Activated CD4-positive, alpha-beta T cell treated with anti-CD3 and anti-CD28 coated beads, Interleukin-2, amount 10 ng/mL, durations not matched to agents 7 days and 5 days (primary cell): ENCODE data around the gene PHOSPHO2. TPM values are rescaled to one million over a fixed set of nuclear protein-coding genes. Genes with fewer than 3 reads are reported as not detected.
"Not testable (repeated sequence)": the region's sequence is repeated elsewhere in the genome, so short reads cannot be mapped to it uniquely, and the experiment has no call there.

Source experiments
- CTCF ChIA-PET: fragments of 350-600 bp; sonication (Branson Sonifier 250); formaldehyde crosslinking; loops from one replicate; lab custom pipeline; 2021; ENCODE audit warnings: antibody characterized with exemption; lab: Charles Lee
- POLR2A ChIA-PET: fragments of 350-600 bp; sonication (Branson Sonifier 250); formaldehyde crosslinking; loops from one replicate; lab custom pipeline; 2021; ENCODE audit warnings: antibody characterized with exemption; lab: Charles Lee
- DNase-seq: peaks from one replicate; pipeline ENCODE4 v3.0.0-alpha.2; 2020
- H3K27ac Mint-ChIP-seq: one replicate; pipeline ENCODE4 v1.8.0; 2021; ENCODE audit warnings: mild to moderate bottlenecking, moderate library complexity, mixed read lengths
- H3K27me3 Mint-ChIP-seq: one replicate; pipeline ENCODE4 v1.8.0; 2021; ENCODE audit warnings: mixed read lengths
- H3K36me3 Mint-ChIP-seq: one replicate; pipeline ENCODE4 v1.8.0; 2021; ENCODE audit warnings: low read depth, mixed read lengths
- H3K4me1 Mint-ChIP-seq: one replicate; pipeline ENCODE4 v1.8.0; 2021; ENCODE audit warnings: mixed read lengths
- H3K4me3 Mint-ChIP-seq: one replicate; pipeline ENCODE4 v1.8.0; 2021; ENCODE audit warnings: mild to moderate bottlenecking, moderate library complexity, mixed read lengths
- H3K9me3 Mint-ChIP-seq: one replicate; pipeline ENCODE4 v1.8.0; 2021; ENCODE audit warnings: mixed read lengths
- total RNA-seq, 2 experiments: library from RNA; stranded (reverse); gene quantifications; one replicate each; pipeline ENCODE4 v1.2.3, GENCODE V29; 2021

Gene PHOSPHO2
- total RNA-seq, 2 experiments from 2014 or later, result 2.7 to 3.0 TPM

- no peak for DNase-seq
- ChIA-PET CTCF (interaction anchor here (1.2 kb wide), 1 partner anchor 87 kb away, joined by 3 read pairs; no protein-coding TSS in a partner anchor), POLR2A (no interaction called here)
- no peak overlapping the region for H3K4me3 Mint-ChIP-seq
- H3K27me3 Mint-ChIP-seq, result no peaks in the 10 kb centered on the region
- no peak overlapping the region for H3K27ac Mint-ChIP-seq
- H3K9me3 Mint-ChIP-seq, result no peaks in the 10 kb centered on the region
- no peaks in the 10 kb centered on the region for H3K36me3 Mint-ChIP-seq
- H3K4me1 Mint-ChIP-seq, result no peaks in the 10 kb centered on the region
Measured at GRCh38 chr2:169667583-169667982, 26.7 kb upstream of the PHOSPHO2 start.

- ChIA-PET POLR2A (no interaction called here), CTCF (interaction anchor here (0.7 to 1.8 kb wide), 3 partner anchors 18 to 582 kb away, joined by 3 to 4 read pairs (median 3); no protein-coding TSS in a partner anchor)
- DNase-seq, result no peak
- no peaks in the 10 kb centered on the region for H3K9me3 Mint-ChIP-seq
- H3K4me3 Mint-ChIP-seq, result no peak overlapping the region
- H3K27me3 Mint-ChIP-seq, result peaks cover 4% of the 10 kb centered on the region
- no peaks in the 10 kb centered on the region for H3K36me3 Mint-ChIP-seq
- H3K4me1 Mint-ChIP-seq, result no peaks in the 10 kb centered on the region
- no peak overlapping the region for H3K27ac Mint-ChIP-seq
Measured at GRCh38 chr2:169670215-169670651, 24.0 kb upstream of the PHOSPHO2 start.

- ChIA-PET POLR2A (no interaction called here), CTCF (no interaction called here)
- Mint-ChIP-seq H3K27ac (no peak overlapping the region), H3K27me3 (peaks cover 7% of the 10 kb centered on the region), H3K4me1 (no peaks in the 10 kb centered on the region), H3K4me3 (no peak overlapping the region), H3K36me3 (no peaks in the 10 kb centered on the region), H3K9me3 (no peaks in the 10 kb centered on the region)
- DNase-seq, result no peak
Measured at GRCh38 chr2:169670937-169671336, 23.3 kb upstream of the PHOSPHO2 start.

- CTCF ChIA-PET, result interaction anchor here (0.6 kb wide), 1 partner anchor 1449 kb away, joined by 3 read pairs; no protein-coding TSS in a partner anchor
- H3K36me3 Mint-ChIP-seq, result no peaks in the 10 kb centered on the region
- no peaks in the 10 kb centered on the region for H3K9me3 Mint-ChIP-seq
- no peak for DNase-seq
- H3K27ac Mint-ChIP-seq, result no peak overlapping the region
- no peaks in the 10 kb centered on the region for H3K4me1 Mint-ChIP-seq
- POLR2A ChIA-PET, result no interaction called here
- H3K27me3 Mint-ChIP-seq, result peaks cover 7% of the 10 kb centered on the region
- H3K4me3 Mint-ChIP-seq, result no peak overlapping the region
Measured at GRCh38 chr2:169672406-169672805, 21.9 kb upstream of the PHOSPHO2 start.

- no peaks in the 10 kb centered on the region for H3K36me3 Mint-ChIP-seq
- no peak for DNase-seq
- H3K4me1 Mint-ChIP-seq, result no peaks in the 10 kb centered on the region
- H3K4me3 Mint-ChIP-seq, result no peak overlapping the region
- peaks cover 10% of the 10 kb centered on the region for H3K27me3 Mint-ChIP-seq
- ChIA-PET CTCF (no interaction called here), POLR2A (no interaction called here)
- no peaks in the 10 kb centered on the region for H3K9me3 Mint-ChIP-seq
- H3K27ac Mint-ChIP-seq, result no peak overlapping the region
Measured at GRCh38 chr2:169673106-169673505, 21.2 kb upstream of the PHOSPHO2 start.

GRCh38 chr2:169673921-169674320, 20.3 kb upstream of the PHOSPHO2 start:
- ChIA-PET CTCF (no interaction called here), POLR2A (no interaction called here)
- H3K27ac Mint-ChIP-seq, result no peak overlapping the region
- peaks cover 10% of the 10 kb centered on the region for H3K27me3 Mint-ChIP-seq
- H3K9me3 Mint-ChIP-seq, result no peaks in the 10 kb centered on the region
- no peak overlapping the region for H3K4me3 Mint-ChIP-seq
- no peaks in the 10 kb centered on the region for H3K36me3 Mint-ChIP-seq
- H3K4me1 Mint-ChIP-seq, result no peaks in the 10 kb centered on the region
- no peak for DNase-seq

GRCh38 chr2:169676357-169676756, 17.9 kb upstream of the PHOSPHO2 start:
- CTCF ChIA-PET, result no interaction called here
- no peak overlapping the region for H3K4me3 Mint-ChIP-seq
- H3K9me3 Mint-ChIP-seq, result peaks cover 2% of the 10 kb centered on the region
- POLR2A ChIA-PET, result no interaction called here
- H3K27ac Mint-ChIP-seq, result no peak overlapping the region
- no peaks in the 10 kb centered on the region for H3K36me3 Mint-ChIP-seq
- H3K4me1 Mint-ChIP-seq, result no peaks in the 10 kb centered on the region
- peaks cover 10% of the 10 kb centered on the region for H3K27me3 Mint-ChIP-seq
- no peak for DNase-seq

- Mint-ChIP-seq H3K36me3 (no peaks in the 10 kb centered on the region), H3K27ac (no peak overlapping the region), H3K9me3 (peaks cover 2% of the 10 kb centered on the region), H3K4me1 (no peaks in the 10 kb centered on the region), H3K4me3 (no peak overlapping the region), H3K27me3 (peaks cover 10% of the 10 kb centered on the region)
- CTCF ChIA-PET, result no interaction called here
- POLR2A ChIA-PET, result no interaction called here
- no peak for DNase-seq
Measured at GRCh38 chr2:169676850-169677249, 17.4 kb upstream of the PHOSPHO2 start.

GRCh38 chr2:169683054-169683424, 11.2 kb upstream of the PHOSPHO2 start:
- Mint-ChIP-seq H3K4me1 (peaks cover 16% of the 10 kb centered on the region), H3K4me3 (no peak overlapping the region), H3K36me3 (no peaks in the 10 kb centered on the region), H3K27ac (no peak overlapping the region), H3K27me3 (no peaks in the 10 kb centered on the region), H3K9me3 (peaks cover 4% of the 10 kb centered on the region)
- POLR2A ChIA-PET, result no interaction called here
- CTCF ChIA-PET, result interaction anchor here (1.1 to 2.2 kb wide), 5 partner anchors 11 to 65 kb away, joined by 3 to 5 read pairs (median 4); partner anchors contain the start of genes CFAP210 and PHOSPHO2
- peak; percentile 35 for DNase-seq

- Mint-ChIP-seq H3K4me3 (no peak overlapping the region), H3K36me3 (peaks cover 4% of the 10 kb centered on the region), H3K9me3 (peaks cover 8% of the 10 kb centered on the region), H3K4me1 (peaks cover 16% of the 10 kb centered on the region), H3K27me3 (peaks cover 3% of the 10 kb centered on the region), H3K27ac (no peak overlapping the region)
- CTCF ChIA-PET, result interaction anchor here (0.6 to 2.2 kb wide), 6 partner anchors 11 to 66 kb away, joined by 3 to 5 read pairs (median 4); partner anchors contain the start of genes CFAP210 and PHOSPHO2
- DNase-seq, result no peak
- POLR2A ChIA-PET, result no interaction called here
Measured at GRCh38 chr2:169683425-169684134, 10.7 kb upstream of the PHOSPHO2 start.

GRCh38 chr2:169684135-169684565, 10.1 kb upstream of the PHOSPHO2 start:
- no peak overlapping the region for H3K4me3 Mint-ChIP-seq

GRCh38 chr2:169684712-169685111, 9.6 kb upstream of the PHOSPHO2 start:
- H3K36me3 Mint-ChIP-seq, H3K4me3 Mint-ChIP-seq, CTCF ChIA-PET, H3K27ac Mint-ChIP-seq, H3K27me3 Mint-ChIP-seq, DNase-seq: not testable (repeated sequence)
- Mint-ChIP-seq H3K4me1 (peaks cover 16% of the 10 kb centered on the region), H3K9me3 (peaks cover 15% of the 10 kb centered on the region)
- POLR2A ChIA-PET, result interaction anchor here (0.6 kb wide), 1 partner anchor 22 kb away, joined by 4 read pairs; no protein-coding TSS in a partner anchor

More at GRCh38 chr2:169684135-169684565, 10.1 kb upstream of the PHOSPHO2 start:
- Mint-ChIP-seq H3K36me3 (peaks cover 7% of the 10 kb centered on the region), H3K4me1 (peaks cover 16% of the 10 kb centered on the region), H3K27ac (no peak overlapping the region), H3K27me3 (peaks cover 6% of the 10 kb centered on the region), H3K9me3 (peaks cover 11% of the 10 kb centered on the region)
- POLR2A ChIA-PET, result interaction anchor here (0.6 kb wide), 1 partner anchor 22 kb away, joined by 4 read pairs; no protein-coding TSS in a partner anchor
- CTCF ChIA-PET, result interaction anchor here (0.6 to 2.2 kb wide), 5 partner anchors 15 to 66 kb away, joined by 3 to 5 read pairs (median 4); no protein-coding TSS in a partner anchor
- DNase-seq, result no peak

GRCh38 chr2:169686825-169687224, 7.4 kb upstream of the PHOSPHO2 start:
- POLR2A ChIA-PET, DNase-seq, H3K36me3 Mint-ChIP-seq, H3K4me3 Mint-ChIP-seq, H3K27ac Mint-ChIP-seq: not testable (repeated sequence)
- peaks cover 19% of the 10 kb centered on the region for H3K9me3 Mint-ChIP-seq
- H3K27me3 Mint-ChIP-seq, result peaks cover 16% of the 10 kb centered on the region
- CTCF ChIA-PET, result interaction anchor here (0.6 kb wide), 1 partner anchor 58 kb away, joined by 6 read pairs; no protein-coding TSS in a partner anchor
- peaks cover 16% of the 10 kb centered on the region for H3K4me1 Mint-ChIP-seq
